ENCODE results near the gene SPINK8.
"Not testable (repeated sequence)": the region's sequence is repeated elsewhere in the genome, so short reads cannot be mapped to it uniquely, and the experiment has no call there.

DNA sequence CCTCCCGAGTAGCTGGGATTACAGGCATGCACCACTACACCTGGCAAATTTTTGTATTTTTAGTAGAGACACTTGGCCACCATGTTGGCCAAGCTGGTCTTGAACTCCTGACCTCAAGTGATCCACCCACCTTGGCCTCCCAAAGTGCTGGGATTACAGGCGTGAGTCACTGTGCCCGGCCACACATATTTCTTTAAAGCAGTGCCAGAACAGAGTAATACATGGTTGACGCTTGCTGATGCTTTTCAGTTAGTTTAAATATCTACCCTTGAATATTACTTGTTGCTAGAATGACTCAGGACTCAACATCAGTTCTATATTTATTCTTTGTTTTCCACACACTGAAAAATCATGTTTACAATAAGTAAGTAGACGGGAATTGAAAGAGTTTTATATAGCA is 4.1 kb upstream of the SPINK8 start:
- TF ChIP-seq, protein P1, sequence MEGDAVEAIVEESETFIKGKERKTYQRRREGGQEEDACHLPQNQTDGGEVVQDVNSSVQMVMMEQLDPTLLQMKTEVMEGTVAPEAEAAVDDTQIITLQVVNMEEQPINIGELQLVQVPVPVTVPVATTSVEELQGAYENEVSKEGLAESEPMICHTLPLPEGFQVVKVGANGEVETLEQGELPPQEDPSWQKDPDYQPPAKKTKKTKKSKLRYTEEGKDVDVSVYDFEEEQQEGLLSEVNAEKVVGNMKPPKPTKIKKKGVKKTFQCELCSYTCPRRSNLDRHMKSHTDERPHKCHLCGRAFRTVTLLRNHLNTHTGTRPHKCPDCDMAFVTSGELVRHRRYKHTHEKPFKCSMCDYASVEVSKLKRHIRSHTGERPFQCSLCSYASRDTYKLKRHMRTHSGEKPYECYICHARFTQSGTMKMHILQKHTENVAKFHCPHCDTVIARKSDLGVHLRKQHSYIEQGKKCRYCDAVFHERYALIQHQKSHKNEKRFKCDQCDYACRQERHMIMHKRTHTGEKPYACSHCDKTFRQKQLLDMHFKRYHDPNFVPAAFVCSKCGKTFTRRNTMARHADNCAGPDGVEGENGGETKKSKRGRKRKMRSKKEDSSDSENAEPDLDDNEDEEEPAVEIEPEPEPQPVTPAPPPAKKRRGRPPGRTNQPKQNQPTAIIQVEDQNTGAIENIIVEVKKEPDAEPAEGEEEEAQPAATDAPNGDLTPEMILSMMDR (IDR thresholded peaks at IDR 0.05): not testable (repeated sequence)
- not testable (repeated sequence) for TF ChIP-seq EZH2 (IDR thresholded peaks at IDR 0.05; ENCODE audit: borderline replicate concordance, insufficient read depth, low read depth, low read length, poor library complexity, severe bottlenecking)

Data from B cell (primary cell).